K562 (cell line): ENCODE measurements around the gene AGPAT1. TPM values are rescaled to one million over a fixed set of nuclear protein-coding genes. Genes with fewer than 3 reads are reported as not detected.

ENCODE experiments used
- CBFA2T3 ChIP-seq: fragments of 450-650 bp; IDR thresholded peaks from 2 replicates; pipeline ENCODE4 v1.6.1; 2017
- ETV5 ChIP-seq: sonication (generic); formaldehyde crosslinking; IDR thresholded peaks from 2 replicates; pipeline ENCODE4 v1.4.0; 2020; ENCODE audit warnings: low read depth, mild to moderate bottlenecking, missing genetic modification reagents
- GTF2E2 ChIP-seq: fragments of 200-800 bp; sonication (Bioruptor generic); IDR thresholded peaks from 2 replicates; pipeline ENCODE4 v1.6.1; 2016; ENCODE audit warnings: missing genetic modification characterization, missing compliant biosample characterization
- HMG20B ChIP-seq: fragments of 250-450 bp; sonication (Bioruptor Pico); IDR thresholded peaks from 2 replicates; pipeline ENCODE4 v1.5.0; 2021; ENCODE audit warnings: mild to moderate bottlenecking
- KAT8 ChIP-seq: fragments of 450-650 bp; IDR thresholded peaks from 2 replicates; pipeline ENCODE4 v1.6.1; 2016; ENCODE audit warnings: low read depth, mild to moderate bottlenecking
- NR3C1 ChIP-seq: sonication (generic); formaldehyde crosslinking; IDR thresholded peaks from 2 replicates; pipeline ENCODE4 v1.8.1; 2022; ENCODE audit warnings: missing genetic modification reagents
- POLR2B ChIP-seq: fragments of 450-650 bp; IDR thresholded peaks from 2 replicates; pipeline ENCODE4 v1.6.1; 2018; ENCODE audit warnings: low read depth; ENCODE audit not compliant: partially characterized antibody
- POLR2G ChIP-seq: fragments of 200-400 bp; formaldehyde crosslinking; IDR thresholded peaks from 2 replicates; pipeline ENCODE4 v1.6.1; 2017; ENCODE audit warnings: low read depth, mild to moderate bottlenecking, antibody characterized with exemption, low read length, moderate library complexity
- SNIP1 ChIP-seq: fragments of 450-650 bp; IDR thresholded peaks from 2 replicates; pipeline ENCODE4 v1.7.1; 2017; ENCODE audit warnings: low read depth, mild to moderate bottlenecking
- ZBTB26 ChIP-seq: fragments of 450-650 bp; formaldehyde crosslinking; IDR thresholded peaks from 2 replicates; pipeline ENCODE4 v1.4.0; 2022; ENCODE audit warnings: missing genetic modification characterization
- ZNF318 ChIP-seq, 2 experiments: fragments of 450-650 bp; IDR thresholded peaks; 2 replicates each; pipeline ENCODE4 v1.6.1; 2016; ENCODE audit warnings: mild to moderate bottlenecking in 2 of 2, borderline replicate concordance in 1 of 2, low read depth in 1 of 2, moderate library complexity in 1 of 2
- ZNF75A ChIP-seq: fragments of 450-650 bp; formaldehyde crosslinking; IDR thresholded peaks from 2 replicates; pipeline ENCODE4 v1.4.0; 2020; ENCODE audit warnings: mild to moderate bottlenecking
- polyA plus RNA-seq, 8 experiments: library from polyadenylated mRNA; depleted of rRNA in 4 of 8; stranded (reverse) in 5 of 8; unstranded in 3 of 8; fragments of >200 nt; fragmentation: Nextera tagmentation in 2 of 8; fragmentation: Illumina TruSeq in 1 of 8; extraction: Ambion mirVana in 2 of 8; extraction: Trizol in 1 of 8; gene quantifications; 2 replicates each; pipeline versions ENCODE4 v1.2.1 to v1.2.3, GENCODE V29; 2011 to 2014; ENCODE audit warnings: inconsistent platforms in 1 of 8, missing spikeins in 1 of 8
- total RNA-seq, 7 experiments: library from RNA; depleted of rRNA in 6 of 7; stranded (reverse); fragments of >200 nt in 6 of 7; fragmentation: Illumina TruSeq in 2 of 7; extraction: Trizol in 2 of 7; gene quantifications; 2 replicates each; pipeline versions ENCODE4 v1.2.1 to v1.2.3, GENCODE V29; 2011 to 2021; ENCODE audit warnings: low replicate concordance in 1 of 7
- TF ChIP-seq, protein P1 (sequence below): fragments of 250-450 bp; sonication (Bioruptor Pico); IDR thresholded peaks from 2 replicates; pipeline ENCODE4 v1.8.0; 2022; ENCODE audit warnings: inconsistent platforms

Gene AGPAT1
- total and polyA plus RNA-seq, 9 of the 15 experiments (the other 6 are each of a cell fraction or from before 2014, with no cell fraction given): 37.9 to 176 (median 69.4) TPM

DNA sequence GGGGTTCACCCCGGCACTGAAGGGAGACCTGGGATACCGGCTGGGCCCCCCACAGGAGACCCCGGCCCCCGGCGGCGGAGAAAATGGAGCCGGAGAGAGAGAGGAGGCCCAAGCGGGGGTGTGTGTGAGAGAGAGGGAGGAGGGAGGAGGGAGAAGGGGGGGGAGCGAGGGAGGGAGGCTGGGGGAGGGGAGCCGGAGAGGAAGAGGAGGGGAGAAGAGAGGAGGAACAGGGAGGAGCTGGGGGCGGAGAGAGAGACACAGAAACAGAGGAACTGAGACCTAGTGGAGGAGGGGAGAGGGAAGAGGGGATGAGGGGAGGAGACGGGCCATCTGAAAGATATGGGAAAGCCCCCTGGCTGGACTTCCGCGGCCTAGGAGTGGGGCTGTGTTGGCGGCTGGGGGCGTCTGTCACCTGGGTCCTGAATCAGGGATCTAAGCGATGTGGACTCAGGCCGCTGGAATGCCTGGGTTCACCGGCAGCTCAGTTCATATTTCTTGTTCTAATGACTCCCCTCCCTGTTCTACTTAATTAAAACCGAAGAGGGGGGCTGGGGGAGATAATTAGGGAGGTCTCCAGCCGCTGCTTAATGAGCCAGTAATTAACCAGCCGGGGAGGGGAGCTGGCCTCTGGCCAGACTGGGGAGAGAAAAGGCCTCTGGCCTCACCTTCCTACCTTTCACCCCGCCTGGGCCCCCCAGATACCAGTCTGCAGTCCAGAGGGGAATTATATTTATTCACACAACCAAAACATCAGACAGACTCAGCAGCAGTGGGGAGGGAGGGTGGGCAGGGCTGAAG is 14.4 kb upstream of the AGPAT1 start, which contains the start of gene PBX2 (continued):
- TF ChIP-seq GTF2E2 (0 out of 2 replicates have a peak, but pooled peaks have one; percentile 47), HMG20B (CRISPR knock-in tag) (no peak), CBFA2T3 (0 out of 2 replicates have a peak, but pooled peaks have one; percentile 14), ZNF75A (CRISPR knock-in tag) (0 out of 2 replicates have a peak, but pooled peaks have one; percentile 8), ZNF318 (IDR thresholded peaks at IDR 0.05; ENCODE audit: borderline replicate concordance in 1 of 2, low read depth in 1 of 2) (0 out of 4 replicates have a peak, but pooled peaks of 1 of the 2 experiments have one; percentile 32), POLR2B (peak; percentile 84), ETV5 (CRISPR knock-in tag) (0 out of 2 replicates have a peak, but pooled peaks have one; percentile 41), ZBTB26 (peak; percentile 81; the same call in 1 of the 2 replicates), POLR2G (peak; percentile 52; the same call in 1 of the 2 replicates), NR3C1 (CRISPR knock-in tag) (no peak), KAT8 (no peak), SNIP1 (no peak)
- TF ChIP-seq, protein P1, sequence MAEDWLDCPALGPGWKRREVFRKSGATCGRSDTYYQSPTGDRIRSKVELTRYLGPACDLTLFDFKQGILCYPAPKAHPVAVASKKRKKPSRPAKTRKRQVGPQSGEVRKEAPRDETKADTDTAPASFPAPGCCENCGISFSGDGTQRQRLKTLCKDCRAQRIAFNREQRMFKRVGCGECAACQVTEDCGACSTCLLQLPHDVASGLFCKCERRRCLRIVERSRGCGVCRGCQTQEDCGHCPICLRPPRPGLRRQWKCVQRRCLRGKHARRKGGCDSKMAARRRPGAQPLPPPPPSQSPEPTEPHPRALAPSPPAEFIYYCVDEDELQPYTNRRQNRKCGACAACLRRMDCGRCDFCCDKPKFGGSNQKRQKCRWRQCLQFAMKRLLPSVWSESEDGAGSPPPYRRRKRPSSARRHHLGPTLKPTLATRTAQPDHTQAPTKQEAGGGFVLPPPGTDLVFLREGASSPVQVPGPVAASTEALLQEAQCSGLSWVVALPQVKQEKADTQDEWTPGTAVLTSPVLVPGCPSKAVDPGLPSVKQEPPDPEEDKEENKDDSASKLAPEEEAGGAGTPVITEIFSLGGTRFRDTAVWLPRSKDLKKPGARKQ (CRISPR knock-in tag): no peak
